ENCODE data around the gene XIRP1.
"Not testable (repeated sequence)": the region's sequence is repeated elsewhere in the genome, so short reads cannot be mapped to it uniquely, and the experiment has no call there.

Gene XIRP1

GRCh38 chr3:39186692-39187151, 5.7 kb downstream of the XIRP1 start:
- DNase-seq (ENCODE audit: low spot score): no peak

GRCh38 chr3:39185959-39186691, 6.3 kb downstream of the XIRP1 start:
- no peak for DNase-seq (ENCODE audit: low spot score)

GRCh38 chr3:39185326-39185958, 7.0 kb downstream of the XIRP1 start:
- DNase-seq (ENCODE audit: low spot score): no peak

GRCh38 chr3:39184968-39185285, 7.5 kb downstream of the XIRP1 start:
- no peak for DNase-seq (ENCODE audit: low spot score)

- no peak for DNase-seq (ENCODE audit: low spot score)
Observed at GRCh38 chr3:39184081-39184967, 8.1 kb downstream of the XIRP1 start.

- DNase-seq (ENCODE audit: low spot score): no peak
Observed at GRCh38 chr3:39183211-39184080, 8.9 kb downstream of the XIRP1 start.

- no peak for DNase-seq (ENCODE audit: low spot score)
Observed at GRCh38 chr3:39181408-39182335, 10.7 kb downstream of the XIRP1 start.

GRCh38 chr3:39180546-39181346, 11.6 kb downstream of the XIRP1 start:
- DNase-seq (ENCODE audit: low spot score): peak; percentile 74

- no peak for DNase-seq (ENCODE audit: low spot score)
Observed at GRCh38 chr3:39180183-39180545, 12.2 kb downstream of the XIRP1 start.

- DNase-seq (ENCODE audit: low spot score): no peak
Observed at GRCh38 chr3:39178553-39178952, 13.8 kb downstream of the XIRP1 start.

- peak; percentile 57 for DNase-seq (ENCODE audit: low spot score)
Observed at GRCh38 chr3:39177708-39178332, 14.6 kb downstream of the XIRP1 start.

GRCh38 chr3:39176025-39176714, 16.2 kb downstream of the XIRP1 start:
- DNase-seq (ENCODE audit: low spot score): no peak

- no peak for DNase-seq (ENCODE audit: low spot score)
Observed at GRCh38 chr3:39173318-39174125, 18.9 kb downstream of the XIRP1 start.

GRCh38 chr3:39171860-39172259, 20.5 kb downstream of the XIRP1 start:
- DNase-seq (ENCODE audit: low spot score): no peak

- DNase-seq (ENCODE audit: low spot score): not testable (repeated sequence)
Observed at GRCh38 chr3:39170877-39171276, 21.5 kb downstream of the XIRP1 start.

GRCh38 chr3:39170461-39170860, 21.9 kb downstream of the XIRP1 start:
- no peak for DNase-seq (ENCODE audit: low spot score)

- no peak for DNase-seq (ENCODE audit: low spot score)
Observed at GRCh38 chr3:39169712-39170111, 22.7 kb downstream of the XIRP1 start.

Data from SK-N-DZ (cell line).